Activated gamma-delta T cell treated with Interleukin-2 at 50 U/mL for 16 hours (primary cell): ENCODE data around the gene MBD4.
"Not testable (repeated sequence)": the region's sequence is repeated elsewhere in the genome, so short reads cannot be mapped to it uniquely, and the experiment has no call there.

Experiments
- DNase-seq: peaks from one replicate; pipeline ENCODE4 v3.0.0-alpha.2; 2020

The MBD4 gene

GRCh38 chr3:129428376-129429079 is 11.2 kb downstream of the MBD4 start, which contains the start of gene EFCAB12:
Gene EFCAB12 (minus strand): TSS chr3:129428636. CDS start chr3:129428488, 148 bp downstream.
- DNase-seq = peak; percentile 83

- DNase-seq = no peak
Measured at GRCh38 chr3:129428007-129428375, 11.8 kb downstream of the MBD4 start.

GRCh38 chr3:129425619-129426018 is 14.1 kb downstream of the MBD4 start:
- no peak for DNase-seq

GRCh38 chr3:129425213-129425612 is 14.5 kb downstream of the MBD4 start:
- no peak for DNase-seq

- no peak for DNase-seq
Measured at GRCh38 chr3:129424185-129424841, 15.4 kb downstream of the MBD4 start.

- DNase-seq = no peak
Measured at GRCh38 chr3:129422897-129423296, 16.9 kb downstream of the MBD4 start.

GRCh38 chr3:129421988-129422745 is 17.6 kb downstream of the MBD4 start:
- no peak for DNase-seq

GRCh38 chr3:129421236-129421883 is 18.4 kb downstream of the MBD4 start:
- no peak for DNase-seq

GRCh38 chr3:129419476-129419875 is 20.3 kb downstream of the MBD4 start:
- DNase-seq = no peak

GRCh38 chr3:129418041-129418973 is 21.4 kb downstream of the MBD4 start:
- no peak for DNase-seq

- DNase-seq = no peak
Measured at GRCh38 chr3:129417326-129417725, 22.4 kb downstream of the MBD4 start.

- DNase-seq = no peak
Measured at GRCh38 chr3:129416415-129416814, 23.3 kb downstream of the MBD4 start.

- no peak for DNase-seq
Measured at GRCh38 chr3:129415830-129416229, 23.9 kb downstream of the MBD4 start.

GRCh38 chr3:129415378-129415777 is 24.4 kb downstream of the MBD4 start:
- no peak for DNase-seq

- no peak for DNase-seq
Measured at GRCh38 chr3:129413687-129414506, 25.9 kb downstream of the MBD4 start.

- DNase-seq = not testable (repeated sequence)
Measured at GRCh38 chr3:129413238-129413637, 26.5 kb downstream of the MBD4 start.

GRCh38 chr3:129412542-129413198 is 27.1 kb downstream of the MBD4 start:
- no peak for DNase-seq

GRCh38 chr3:129410971-129411370 is 28.8 kb downstream of the MBD4 start:
- no peak for DNase-seq

- DNase-seq = no peak
Measured at GRCh38 chr3:129409541-129409940, 30.2 kb downstream of the MBD4 start.

- no peak for DNase-seq
Measured at GRCh38 chr3:129404610-129405009, 35.1 kb downstream of the MBD4 start.

GRCh38 chr3:129404130-129404529 is 35.6 kb downstream of the MBD4 start:
- DNase-seq = no peak
